Effector memory CD8-positive, alpha-beta T cell (primary cell): ENCODE measurements around the gene ATXN2L.
A peak's percentile ranks its signal among the peaks of the same experiment; 100 is the strongest.
"Not testable (repeated sequence)": the region's sequence is repeated elsewhere in the genome, so short reads cannot be mapped to it uniquely, and the experiment has no call there.

Experiments
- ATAC-seq: fragments of 150-1000 bp; cut with Tn5 transposase; replicated peaks from 2 replicates; pipeline ENCODE4 v1.10.0; 2021; ENCODE audit warnings: mild to moderate bottlenecking, moderate library complexity
- DNase-seq, 3 experiments: peaks; one replicate each; pipeline ENCODE4 v3.0.0; 2021
- H3K27ac Mint-ChIP-seq, 2 donors: one replicate each; pipeline ENCODE4 v1.8.0; 2022; ENCODE audit warnings: mild to moderate bottlenecking in 2 of 2, mixed read lengths in 2 of 2, moderate library complexity in 2 of 2
- H3K27me3 Mint-ChIP-seq, 2 donors: one replicate each; pipeline ENCODE4 v1.8.0; 2022; ENCODE audit warnings: mixed read lengths in 2 of 2
- H3K36me3 Mint-ChIP-seq: one replicate; pipeline ENCODE4 v1.8.0; 2022; ENCODE audit warnings: mild to moderate bottlenecking, moderate library complexity, mixed read lengths; ENCODE audit not compliant: insufficient read depth
- H3K4me1 Mint-ChIP-seq, 2 donors: one replicate each; pipeline ENCODE4 v1.8.0; 2022; ENCODE audit warnings: low read depth in 2 of 2, mixed read lengths in 2 of 2
- H3K4me3 Mint-ChIP-seq, 2 donors: one replicate each; pipeline ENCODE4 v1.8.0; 2022; ENCODE audit warnings: mild to moderate bottlenecking in 2 of 2, mixed read lengths in 2 of 2, moderate library complexity in 2 of 2
- H3K9me3 Mint-ChIP-seq, 2 donors: one replicate each; pipeline ENCODE4 v1.8.0; 2022; ENCODE audit warnings: mixed read lengths in 2 of 2
- total RNA-seq, 9 experiments: gene quantifications; one replicate each; lab custom pipeline; 2026; lab: John Stamatoyannopoulos, UW

ATXN2L gene
- total RNA-seq: 129 to 218 (median 173) reads per million in 9 experiments

GRCh38 chr16:28822520-28823290, at the start of gene ATXN2L:
Gene ATXN2L, plus strand, starts transcription at chr16:28822999. Its CDS starts 261 bp downstream, at chr16:28823260.
- H3K4me1 Mint-ChIP-seq: peaks cover 20 to 41% of the 10 kb centered on the region in 2 donors
- ATAC-seq (peak; percentile 55), DNase-seq (peak; percentile 90 to 91 (median 90))
- peaks cover 44% of the 10 kb centered on the region for H3K36me3 Mint-ChIP-seq
- H3K27ac Mint-ChIP-seq: peak within 1 kb of the TSS; percentile 95 to 99
- no peaks in the 10 kb centered on the region for H3K27me3 Mint-ChIP-seq
- no peaks in the 10 kb centered on the region for H3K9me3 Mint-ChIP-seq
- H3K4me3 Mint-ChIP-seq: peak within 1 kb of the TSS; percentile 90 to 92

- H3K9me3 Mint-ChIP-seq, H3K36me3 Mint-ChIP-seq, DNase-seq, H3K27ac Mint-ChIP-seq, ATAC-seq, H3K27me3 Mint-ChIP-seq, H3K4me3 Mint-ChIP-seq, H3K4me1 Mint-ChIP-seq: not testable (repeated sequence)
Measured at GRCh38 chr16:28781697-28782096, 41.1 kb upstream of the ATXN2L start.

- not testable (repeated sequence) for DNase-seq, H3K9me3 Mint-ChIP-seq, H3K4me1 Mint-ChIP-seq, H3K36me3 Mint-ChIP-seq, H3K27ac Mint-ChIP-seq, H3K27me3 Mint-ChIP-seq, ATAC-seq, H3K4me3 Mint-ChIP-seq
Measured at GRCh38 chr16:28782357-28782756, 40.4 kb upstream of the ATXN2L start.

- not testable (repeated sequence) for H3K9me3 Mint-ChIP-seq, H3K36me3 Mint-ChIP-seq, H3K27ac Mint-ChIP-seq, H3K27me3 Mint-ChIP-seq, H3K4me1 Mint-ChIP-seq
- DNase-seq (peak; percentile 52 to 79 (median 75)), ATAC-seq (peak; percentile 86)
- peak overlapping the region; percentile 43 to 48 for H3K4me3 Mint-ChIP-seq
Measured at GRCh38 chr16:28802235-28803019, 20.4 kb upstream of the ATXN2L start.

GRCh38 chr16:28807445-28808120, 15.2 kb upstream of the ATXN2L start:
- H3K27me3 Mint-ChIP-seq, H3K36me3 Mint-ChIP-seq, H3K27ac Mint-ChIP-seq, H3K4me1 Mint-ChIP-seq, H3K9me3 Mint-ChIP-seq, DNase-seq, H3K4me3 Mint-ChIP-seq, ATAC-seq: not testable (repeated sequence)

- Mint-ChIP-seq H3K36me3 (peaks cover 17% of the 10 kb centered on the region), H3K4me3 (peak overlapping the region in 1 of 2 donors; percentile 13), H3K27ac (no peak overlapping the region), H3K27me3 (no peaks in the 10 kb centered on the region), H3K9me3 (no peaks in the 10 kb centered on the region), H3K4me1 (peaks cover 11 to 22% of the 10 kb centered on the region in 2 donors)
- no peak for DNase-seq
- ATAC-seq: no peak
Measured at GRCh38 chr16:28820016-28820415, 2.8 kb upstream of the ATXN2L start.

GRCh38 chr16:28820546-28820945, 2.3 kb upstream of the ATXN2L start:
- not testable (repeated sequence) for DNase-seq, H3K27me3 Mint-ChIP-seq, ATAC-seq, H3K9me3 Mint-ChIP-seq, H3K27ac Mint-ChIP-seq
- H3K4me3 Mint-ChIP-seq: peak overlapping the region; percentile 24 to 44
- peaks cover 16 to 27% of the 10 kb centered on the region in 2 donors for H3K4me1 Mint-ChIP-seq
- peaks cover 22% of the 10 kb centered on the region for H3K36me3 Mint-ChIP-seq

GRCh38 chr16:28821874-28822519, 802 bp upstream of the ATXN2L start:
- DNase-seq (no peak), ATAC-seq (no peak)
- H3K27ac Mint-ChIP-seq: peak overlapping the region; percentile 90 to 99
- peak overlapping the region; percentile 90 to 92 for H3K4me3 Mint-ChIP-seq
- peaks cover 37% of the 10 kb centered on the region for H3K36me3 Mint-ChIP-seq
- H3K9me3 Mint-ChIP-seq: no peaks in the 10 kb centered on the region
- H3K4me1 Mint-ChIP-seq: peaks cover 20 to 40% of the 10 kb centered on the region in 2 donors
- no peaks in the 10 kb centered on the region for H3K27me3 Mint-ChIP-seq

- ATAC-seq (peak; percentile 5), DNase-seq (peak in 1 of 3 experiments; percentile 39)
- peak overlapping the region; percentile 95 to 99 for H3K27ac Mint-ChIP-seq
- no peaks in the 10 kb centered on the region for H3K27me3 Mint-ChIP-seq
- no peaks in the 10 kb centered on the region for H3K9me3 Mint-ChIP-seq
- H3K36me3 Mint-ChIP-seq: peaks cover 50% of the 10 kb centered on the region
- H3K4me3 Mint-ChIP-seq: peak overlapping the region; percentile 90 to 92
- H3K4me1 Mint-ChIP-seq: peaks cover 20 to 41% of the 10 kb centered on the region in 2 donors
Measured at GRCh38 chr16:28823291-28823872, 583 bp downstream of the ATXN2L start.

GRCh38 chr16:28823873-28824716, 1.3 kb downstream of the ATXN2L start:
- peaks cover 57% of the 10 kb centered on the region for H3K36me3 Mint-ChIP-seq
- ATAC-seq (peak; percentile 66), DNase-seq (peak; percentile 90 to 93 (median 92))
- no peaks in the 10 kb centered on the region for H3K27me3 Mint-ChIP-seq
- H3K4me3 Mint-ChIP-seq: peak overlapping the region; percentile 90 to 92
- peak overlapping the region; percentile 95 to 99 for H3K27ac Mint-ChIP-seq
- H3K9me3 Mint-ChIP-seq: no peaks in the 10 kb centered on the region
- H3K4me1 Mint-ChIP-seq: peaks cover 20 to 41% of the 10 kb centered on the region in 2 donors

GRCh38 chr16:28824717-28824973, 1.8 kb downstream of the ATXN2L start:
- Mint-ChIP-seq H3K9me3 (no peaks in the 10 kb centered on the region), H3K4me3 (peak overlapping the region; percentile 90 to 92), H3K4me1 (peaks cover 20 to 41% of the 10 kb centered on the region in 2 donors), H3K36me3 (peaks cover 62% of the 10 kb centered on the region), H3K27ac (peak overlapping the region; percentile 95 to 99), H3K27me3 (no peaks in the 10 kb centered on the region)
- DNase-seq: no peak
- ATAC-seq: no peak

- Mint-ChIP-seq H3K27me3 (no peaks in the 10 kb centered on the region), H3K9me3 (no peaks in the 10 kb centered on the region), H3K36me3 (peaks cover 77% of the 10 kb centered on the region), H3K4me1 (peaks cover 20 to 40% of the 10 kb centered on the region in 2 donors), H3K27ac (peak overlapping the region; percentile 95 to 99), H3K4me3 (peak overlapping the region in 1 of 2 donors; percentile 29)
- no peak for ATAC-seq
- DNase-seq: no peak
Measured at GRCh38 chr16:28826141-28826540, 3.3 kb downstream of the ATXN2L start.
